T follicular helper cell (primary cell): Measurements from ENCODE around the gene C1S.
"Not testable (repeated sequence)": the region's sequence is repeated elsewhere in the genome, so short reads cannot be mapped to it uniquely, and the experiment has no call there.

ENCODE experiments used
- DNase-seq: peaks from one replicate; pipeline ENCODE4 v3.0.0-alpha.2; 2020; ENCODE audit warnings: low read depth
- total RNA-seq, 2 experiments: gene quantifications; one replicate each; lab custom pipeline; 2026; lab: John Stamatoyannopoulos, UW

The C1S gene
- total RNA-seq, result 0.65 to 1.4 reads per million in 2 experiments

DNA sequence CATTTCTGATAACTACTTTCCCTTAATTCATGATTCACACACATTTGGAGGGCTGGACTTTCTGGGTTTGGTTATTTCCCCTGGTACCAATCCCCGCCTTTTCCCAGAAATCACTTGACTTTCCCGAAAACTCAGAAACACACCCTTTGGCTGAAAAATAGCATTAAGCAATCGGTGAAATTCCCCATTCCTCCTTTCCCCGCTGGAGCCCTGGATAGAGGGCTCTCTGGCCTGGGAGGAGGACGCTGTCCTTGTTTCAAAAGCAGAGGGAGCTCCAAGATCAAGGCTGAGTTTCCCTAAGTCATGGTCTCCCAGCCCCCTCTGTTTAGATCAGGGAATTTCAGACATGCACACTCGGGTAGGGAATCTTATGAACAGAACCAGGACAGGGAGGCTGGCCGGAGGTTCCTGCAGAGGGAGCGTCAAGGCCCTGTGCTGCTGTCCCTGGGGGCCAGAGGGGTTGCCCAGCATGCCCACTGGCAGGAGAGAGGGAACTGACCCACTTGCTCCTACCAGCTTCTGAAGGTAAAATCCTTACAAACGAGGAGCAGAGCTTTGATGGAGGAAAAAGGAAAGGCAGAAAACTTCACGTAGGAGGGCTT is at the start of gene C1S:
TSS of gene C1S (plus strand) at position 366 of the 602 bp plus-strand sequence. CDS start 1,195 bp downstream, outside the sequence.
- no peak for DNase-seq

- DNase-seq, result not testable (repeated sequence)
These were observed 49.1 kb upstream of the C1S start for GRCh38 chr12:7011398-7011797.

- no peak for DNase-seq
These were observed 48.4 kb upstream of the C1S start for GRCh38 chr12:7012024-7012607.

DNA sequence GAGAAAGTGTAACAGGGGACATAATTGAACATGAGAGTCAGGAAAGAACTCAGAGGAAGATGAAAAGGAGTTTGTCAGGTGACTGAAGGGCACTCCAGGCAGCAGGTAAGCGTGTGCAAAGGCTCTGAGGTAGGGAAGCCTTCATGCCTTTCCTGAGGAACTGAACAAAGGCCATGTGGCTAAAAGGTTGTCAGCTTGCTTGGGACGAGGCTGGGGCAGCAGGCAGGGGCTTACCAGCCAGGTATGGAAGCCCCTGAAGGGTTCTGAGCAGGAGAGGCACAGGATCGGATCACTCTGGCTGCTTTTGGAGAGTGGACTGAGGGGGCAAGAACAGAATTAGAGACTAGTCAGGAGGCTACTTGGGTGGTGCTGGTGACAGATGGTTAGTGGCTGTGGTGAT is 47.4 kb upstream of the C1S start:
- DNase-seq, result no peak

DNA sequence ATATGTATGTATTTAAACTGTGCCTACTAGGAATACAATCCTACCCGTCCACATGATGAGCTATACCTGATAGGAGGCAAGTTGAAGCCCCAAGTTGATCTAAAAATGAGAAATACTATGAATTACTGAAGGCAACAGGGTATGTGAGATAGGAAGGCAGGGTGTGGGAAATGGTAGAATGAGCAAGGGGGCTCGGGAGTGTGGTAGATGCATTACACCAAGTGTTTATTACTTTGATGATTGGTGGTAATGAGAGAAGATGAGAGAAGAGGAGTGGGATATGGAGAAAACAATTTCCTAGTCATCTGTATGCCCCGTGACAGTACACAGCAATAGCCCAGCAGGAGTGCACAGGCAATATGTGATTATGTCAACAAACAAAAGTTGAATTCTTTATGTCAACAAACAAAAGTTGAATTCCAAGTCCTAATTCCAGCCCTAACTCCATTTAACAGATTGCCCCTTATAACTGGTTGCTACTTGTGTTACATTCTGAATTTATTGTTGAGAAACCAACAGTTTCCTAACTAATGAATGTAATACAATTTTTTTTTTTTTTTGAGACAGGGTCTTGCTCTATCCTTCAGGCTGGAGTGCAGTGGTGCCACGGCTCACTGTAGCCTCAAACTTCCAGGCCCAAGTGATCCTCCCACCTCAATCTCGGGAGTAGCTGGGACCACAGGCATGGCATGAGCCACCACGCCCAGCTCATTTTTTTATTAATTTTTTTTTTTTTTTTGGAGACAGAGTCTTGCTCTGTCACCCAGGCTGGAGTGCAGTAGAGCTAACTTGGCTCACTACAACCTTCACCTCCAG is 44.8 kb upstream of the C1S start:
- DNase-seq, result no peak

GRCh38 chr12:7016958-7017571 is 43.5 kb upstream of the C1S start:
- no peak for DNase-seq

DNA sequence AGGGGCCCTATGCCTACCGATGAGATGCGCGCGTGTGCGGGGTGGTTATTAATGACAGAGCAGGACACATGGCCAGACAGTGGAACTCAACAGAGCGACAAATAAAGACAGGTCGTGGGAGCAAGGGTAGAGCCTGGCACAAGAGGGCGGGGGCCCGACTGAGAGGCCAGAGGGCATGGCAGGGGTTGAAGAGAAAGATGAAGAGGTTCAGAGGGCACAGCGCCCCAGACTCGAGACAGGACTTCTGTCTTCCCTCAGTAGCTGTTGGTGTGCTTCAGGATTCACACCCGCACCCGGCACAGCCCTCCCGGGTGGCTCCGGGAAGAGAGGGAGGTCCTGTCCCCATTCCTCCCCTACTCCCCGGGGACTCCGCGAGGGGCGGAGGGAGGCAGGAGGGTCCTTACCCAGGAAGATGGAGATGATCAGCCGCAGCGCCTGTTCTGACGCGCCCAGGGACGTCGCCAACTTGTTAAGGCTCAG is 42.6 kb upstream of the C1S start:
- DNase-seq, result no peak

- peak; percentile 96 for DNase-seq
These were observed 42.0 kb upstream of the C1S start, which contains the start of gene LPCAT3 for GRCh38 chr12:7018350-7019042. LPCAT3 (minus strand) TSS chr12:7018476; CDS start chr12:7018424, 52 bp downstream.

GRCh38 chr12:7019043-7019569 is 41.4 kb upstream of the C1S start:
- DNase-seq, result no peak

DNA sequence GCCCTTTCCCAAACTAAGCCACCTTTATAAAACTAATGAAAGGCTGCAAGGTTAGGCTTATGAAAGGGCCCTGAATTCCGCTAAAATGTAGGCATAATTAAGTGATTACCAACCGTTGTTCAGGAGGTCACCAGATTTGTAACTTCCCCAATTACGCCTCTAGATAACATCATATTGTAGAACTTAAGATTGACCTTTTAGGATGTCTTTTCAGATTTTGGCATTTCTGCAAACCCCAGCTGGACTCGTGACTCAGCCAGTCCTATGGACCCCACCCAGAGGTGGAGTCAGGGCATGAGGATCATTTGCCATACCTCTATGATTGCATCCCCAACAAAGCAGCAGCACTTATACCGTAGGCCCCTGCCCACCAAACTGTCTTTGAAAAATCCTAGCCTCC is 38.6 kb upstream of the C1S start:
- DNase-seq, result no peak

DNA sequence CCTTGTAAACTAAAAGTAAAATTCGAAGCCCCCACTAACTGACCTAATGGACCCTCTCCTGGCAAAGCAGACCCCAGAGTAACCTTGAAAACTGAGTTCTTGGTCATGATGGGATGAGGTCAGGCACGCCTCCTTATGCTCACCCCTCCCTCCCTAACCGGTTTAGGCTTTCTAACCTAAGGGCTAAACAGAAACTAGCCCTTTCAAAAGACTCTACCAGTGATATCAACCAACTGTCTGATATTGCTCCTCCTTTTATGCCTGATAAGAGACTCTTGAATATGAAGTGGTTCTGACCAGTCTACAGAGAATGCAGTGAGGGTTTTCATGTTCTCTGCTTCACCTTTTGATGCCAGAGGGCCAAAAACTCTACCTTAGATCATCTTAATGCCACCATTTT is 37.4 kb upstream of the C1S start:
- no peak for DNase-seq

DNA sequence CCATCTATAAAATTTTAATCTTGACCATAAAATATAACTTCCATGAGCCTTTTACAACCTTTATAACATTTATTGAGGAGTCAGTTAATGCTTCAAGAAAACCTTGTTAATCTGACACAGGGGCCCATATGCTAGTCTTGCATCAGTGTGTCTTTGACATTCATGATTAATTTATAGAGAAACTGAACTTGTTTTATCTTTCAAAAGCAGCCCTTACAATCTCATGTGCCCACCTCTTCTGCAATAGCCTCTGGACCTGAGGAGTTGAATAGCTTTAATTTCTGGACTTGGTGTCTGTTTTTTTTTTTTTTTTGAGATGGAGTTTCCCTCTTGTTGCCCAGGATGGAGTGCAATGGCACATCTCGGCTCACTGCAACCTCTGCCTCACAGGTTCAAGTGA is 33.7 kb upstream of the C1S start:
- no peak for DNase-seq

DNA sequence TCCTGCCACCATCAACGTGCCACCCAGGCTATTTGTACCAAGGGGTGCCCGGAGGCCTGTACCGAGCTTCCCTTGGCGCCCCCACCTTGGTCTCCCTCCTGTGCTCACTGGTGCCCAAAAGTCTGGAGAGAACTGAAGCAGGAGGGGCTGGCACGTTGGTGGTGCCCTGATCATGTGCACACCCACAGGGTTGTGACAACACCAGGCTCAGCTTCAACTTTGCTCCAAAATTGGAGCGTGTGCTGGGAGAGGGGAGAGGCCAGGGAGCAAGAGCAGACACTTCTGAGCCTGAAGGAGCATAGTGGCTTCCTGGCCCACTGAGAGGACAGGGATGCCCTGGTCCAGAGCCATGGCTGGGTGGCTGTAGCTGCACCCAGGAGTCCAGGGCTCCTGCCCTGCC is 29.2 kb upstream of the C1S start:
- DNase-seq, result no peak

DNA sequence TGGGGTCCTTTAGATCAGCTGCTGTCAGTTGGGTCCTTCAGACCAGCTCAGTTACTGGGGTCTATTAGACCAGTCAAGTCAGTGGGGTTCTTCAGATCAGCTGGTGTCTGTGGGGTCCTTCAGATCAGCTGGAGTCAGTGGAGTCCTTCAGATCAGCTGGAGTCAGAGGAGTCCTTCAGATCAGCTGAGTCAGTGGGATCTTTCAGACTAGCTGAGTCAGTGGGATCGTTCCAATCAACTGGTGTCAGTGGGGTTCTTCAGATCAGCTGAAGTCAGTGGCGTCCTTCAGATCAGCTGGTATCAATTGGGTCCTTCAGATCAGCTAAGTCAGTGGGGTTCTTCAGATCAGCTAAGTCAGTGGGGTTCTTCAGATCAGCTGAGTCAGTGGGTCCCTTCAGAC is 27.5 kb upstream of the C1S start:
- no peak for DNase-seq

- no peak for DNase-seq
These were observed 26.1 kb upstream of the C1S start for GRCh38 chr12:7034464-7034863.

DNA sequence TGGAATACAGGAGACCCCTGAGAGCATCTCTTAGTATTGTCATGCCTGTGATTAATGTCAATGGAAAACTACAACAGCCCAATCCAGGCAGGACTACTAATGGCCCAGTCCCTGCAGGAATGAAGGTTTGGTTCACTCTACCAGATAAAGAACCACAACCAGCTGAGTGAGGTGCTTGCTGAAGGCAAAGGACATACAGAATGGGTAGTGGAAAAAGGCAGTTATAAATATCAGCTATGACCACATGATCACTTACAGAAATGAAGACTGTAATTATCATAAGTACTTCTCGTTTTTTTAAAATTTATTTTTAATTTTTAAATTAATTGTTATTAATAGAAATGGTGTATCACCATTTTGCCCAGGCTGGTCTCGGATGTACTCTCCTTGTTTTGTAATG is 25.1 kb upstream of the C1S start:
- DNase-seq, result no peak

DNA sequence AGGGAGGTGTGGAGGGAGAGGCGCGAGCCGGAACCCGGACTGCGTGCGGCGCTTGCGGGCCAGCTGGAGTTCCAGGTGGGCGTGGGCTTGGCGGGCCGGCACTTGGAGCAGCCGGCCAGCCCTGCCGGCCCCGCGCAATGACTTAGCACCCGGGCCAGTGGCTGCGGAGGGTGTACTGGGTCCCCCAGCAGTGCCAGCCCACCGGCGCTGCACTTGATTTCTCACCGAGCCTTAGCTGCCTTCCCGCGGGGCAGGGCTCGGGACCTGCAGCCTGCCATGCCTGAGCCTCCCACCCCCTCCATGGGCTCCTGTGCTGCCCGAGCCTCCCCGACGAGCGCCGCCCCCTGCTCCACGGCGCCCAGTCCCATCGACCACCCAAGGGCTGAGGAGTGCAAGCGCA is 23.1 kb upstream of the C1S start:
- DNase-seq, result not testable (repeated sequence)

GRCh38 chr12:7038591-7038990 is 21.9 kb upstream of the C1S start:
- DNase-seq, result no peak

DNA sequence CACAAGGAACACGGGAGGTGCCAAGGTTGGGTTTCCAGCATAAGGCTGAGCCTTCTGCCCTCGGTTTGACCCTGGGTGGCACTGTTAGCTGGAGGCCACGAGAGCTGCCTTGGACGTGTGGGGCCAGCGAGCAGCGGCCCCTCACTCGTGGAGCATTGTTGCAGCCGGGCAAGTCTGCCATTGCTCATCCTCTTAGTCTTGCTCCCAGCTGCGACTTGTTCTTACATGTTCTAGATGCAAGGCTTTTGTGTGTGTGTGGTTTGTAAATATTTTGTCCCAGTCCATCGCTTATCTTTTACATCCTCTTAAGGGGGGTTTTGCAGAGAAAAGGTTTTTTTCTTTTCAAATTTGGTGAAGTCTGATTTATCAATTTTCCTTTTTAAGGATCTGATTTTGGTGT is 21.1 kb upstream of the C1S start:
- DNase-seq, result no peak

DNA sequence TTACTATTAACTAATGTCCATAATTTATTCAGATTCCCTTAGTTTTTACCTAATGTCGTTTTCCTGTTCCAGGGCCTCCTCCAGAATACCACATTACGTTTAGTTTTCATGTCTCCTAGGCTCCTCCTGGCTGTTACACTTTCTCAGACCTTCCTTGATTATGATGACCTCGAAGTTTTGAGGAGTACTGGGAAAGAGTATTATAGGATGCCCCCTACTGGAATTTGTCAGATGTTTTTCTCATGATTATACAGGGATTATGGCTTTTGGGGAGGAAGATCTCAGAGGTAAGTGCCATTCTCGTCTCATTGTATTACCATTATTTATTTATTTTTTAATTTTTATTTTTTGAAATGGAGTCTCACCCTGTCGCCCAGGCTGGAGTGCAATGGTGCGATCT is 17.7 kb upstream of the C1S start:
- DNase-seq, result no peak

DNA sequence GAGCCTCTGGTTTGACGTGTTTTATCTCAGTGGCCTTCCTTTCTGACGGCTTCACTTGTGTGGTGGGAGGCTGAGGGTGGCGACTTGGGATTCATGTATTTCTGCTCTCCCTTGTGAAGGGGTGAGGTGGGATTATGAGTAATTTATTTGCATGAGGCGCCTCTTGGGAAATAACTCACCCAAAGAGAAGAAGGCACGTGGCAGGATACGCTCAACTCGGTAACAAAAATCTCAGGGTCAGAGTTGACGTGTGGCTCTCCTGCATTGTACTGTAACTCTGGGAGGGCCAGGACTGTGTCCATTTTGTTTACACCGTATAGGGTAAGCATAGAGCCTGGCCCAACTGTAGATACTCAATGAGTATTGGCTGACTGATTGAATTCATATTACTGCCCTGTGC is 14.6 kb upstream of the C1S start:
- DNase-seq, result no peak
